Measurements from ENCODE around the gene MRPS5.

MRPS5 gene

GRCh38 chr2:95159690-95160449 lies 38.3 kb upstream of the MRPS5 start, which contains the start of gene ZNF514:
TSS of gene ZNF514 (minus strand) at chr2:95159848. CDS start at chr2:95153253, 6,595 bp downstream.
- CTCF ChIA-PET: interaction anchor here (1.1 kb wide), 2 partner anchors 14 to 37 kb away, joined by 3 read pairs; no protein-coding TSS in a partner anchor
- no peak for TF ChIP-seq CTCF (IDR thresholded peaks at IDR 0.05; ENCODE audit: insufficient read depth, low read length, missing control alignments)
- POLR2A ChIA-PET: interaction anchor here (0.6 kb wide), 1 partner anchor 38 kb away, joined by 3 read pairs; the partner anchor contains the start of gene MRPS5
- H3K4me3 ChIP-seq (ENCODE audit: low read depth, low read length): peak within 1 kb of the TSS; percentile 78
- no peak for DNase-seq (ENCODE audit: low read depth, low spot score)

GRCh38 chr2:95158891-95159619 lies 37.4 kb upstream of the MRPS5 start:
- peak overlapping the region; percentile 78 for H3K4me3 ChIP-seq (ENCODE audit: low read depth, low read length)
- no peak for TF ChIP-seq CTCF (IDR thresholded peaks at IDR 0.05; ENCODE audit: insufficient read depth, low read length, missing control alignments)
- CTCF ChIA-PET: interaction anchor here (1.0 to 1.1 kb wide), 3 partner anchors 15 to 37 kb away, joined by 3 read pairs; no protein-coding TSS in a partner anchor
- no peak for DNase-seq (ENCODE audit: low read depth, low spot score)
- POLR2A ChIA-PET: interaction anchor here (0.7 kb wide), 1 partner anchor 38 kb away, joined by 3 read pairs; the partner anchor contains the start of gene MRPS5

GRCh38 chr2:95158441-95158840 lies 36.8 kb upstream of the MRPS5 start:
- no peak for DNase-seq (ENCODE audit: low read depth, low spot score)
- H3K4me3 ChIP-seq (ENCODE audit: low read depth, low read length): peak overlapping the region; percentile 78
- ChIA-PET POLR2A (no interaction called here), CTCF (interaction anchor here (1.0 kb wide), 1 partner anchor 35 kb away, joined by 3 read pairs; no protein-coding TSS in a partner anchor)
- no peak for TF ChIP-seq CTCF (IDR thresholded peaks at IDR 0.05; ENCODE audit: insufficient read depth, low read length, missing control alignments)

GRCh38 chr2:95149397-95149984 lies 27.9 kb upstream of the MRPS5 start:
- POLR2A ChIA-PET: no interaction called here
- no peak for TF ChIP-seq CTCF (IDR thresholded peaks at IDR 0.05; ENCODE audit: insufficient read depth, low read length, missing control alignments)
- CTCF ChIA-PET: interaction anchor here (2.0 kb wide), 1 partner anchor 34 kb away, joined by 4 read pairs; no protein-coding TSS in a partner anchor
- no peak overlapping the region for H3K4me3 ChIP-seq (ENCODE audit: low read depth, low read length)
- no peak for DNase-seq (ENCODE audit: low read depth, low spot score)

- no peak for TF ChIP-seq CTCF (IDR thresholded peaks at IDR 0.05; ENCODE audit: insufficient read depth, low read length, missing control alignments)
- ChIA-PET POLR2A (no interaction called here), CTCF (no interaction called here)
- H3K4me3 ChIP-seq (ENCODE audit: low read depth, low read length): no peak overlapping the region
- no peak for DNase-seq (ENCODE audit: low read depth, low spot score)
Measured at GRCh38 chr2:95143838-95144237, 22.2 kb upstream of the MRPS5 start.

Data from AG04449 (cell line).